K562 (cell line): Measurements from ENCODE around the gene ZDHHC18. TPM values are rescaled to one million over a fixed set of nuclear protein-coding genes. Genes with fewer than 3 reads are reported as not detected.

Experiments
- CREB1 ChIP-seq, 2 experiments: sonication (generic) in 1 of 2; formaldehyde crosslinking in 1 of 2; IDR thresholded peaks; 2 replicates each; pipeline versions ENCODE4 v1.6.1 to v1.8.0; 2012 to 2022; ENCODE audit warnings: inconsistent platforms in 1 of 2, mild to moderate bottlenecking in 1 of 2, missing genetic modification reagents in 1 of 2, moderate library complexity in 1 of 2
- ELF1 ChIP-seq: fragments of 200-800 bp; sonication (Bioruptor generic); IDR thresholded peaks from 2 replicates; pipeline ENCODE4 v1.6.1; 2016; ENCODE audit warnings: missing genetic modification characterization, missing compliant biosample characterization
- ESRRA ChIP-seq: fragments of 450-650 bp; IDR thresholded peaks from 2 replicates; pipeline ENCODE4 v1.6.1; 2014; ENCODE audit warnings: low read depth, mild to moderate bottlenecking, moderate library complexity, borderline replicate concordance
- ETV1 ChIP-seq: fragments of 450-650 bp; conservative IDR thresholded peaks from 2 replicates; pipeline ENCODE4 v1.6.1; 2016; ENCODE audit warnings: missing genetic modification characterization, control low read depth, low read depth, missing compliant biosample characterization
- FOXK2 ChIP-seq, 2 experiments: fragments of 450-650 bp; IDR thresholded peaks in 1 of 2; conservative IDR thresholded peaks in 1 of 2; 2 replicates each; pipeline ENCODE4 v1.6.1; 2016; ENCODE audit warnings: low read depth in 2 of 2, mild to moderate bottlenecking in 1 of 2
- GABPB1 ChIP-seq: sonication (generic); formaldehyde crosslinking; IDR thresholded peaks from 2 replicates; pipeline ENCODE4 v1.8.0; 2022; ENCODE audit warnings: mild to moderate bottlenecking, missing genetic modification reagents
- GATAD2A ChIP-seq: fragments of 450-650 bp; IDR thresholded peaks from 2 replicates; pipeline ENCODE4 v1.6.1; 2017
- GATAD2B ChIP-seq: fragments of 450-650 bp; IDR thresholded peaks from 2 replicates; pipeline ENCODE4 v1.6.1; 2017; ENCODE audit warnings: mild to moderate bottlenecking, borderline replicate concordance
- HMGN3 ChIP-seq: IDR thresholded peaks from 2 replicates; pipeline ENCODE4 v1.6.1; 2011; ENCODE audit warnings: borderline replicate concordance, low read depth, mild to moderate bottlenecking, mixed read lengths, low read length; ENCODE audit not compliant: insufficient read length; ENCODE audit errors: extremely low read depth
- HOXB6 ChIP-seq: fragments of 250-450 bp; sonication (Bioruptor Pico); IDR thresholded peaks from 2 replicates; pipeline ENCODE4 v1.5.1; 2022; ENCODE audit warnings: mild to moderate bottlenecking, borderline replicate concordance
- KLF13 ChIP-seq: fragments of 450-650 bp; IDR thresholded peaks from 2 replicates; pipeline ENCODE4 v1.6.1; 2016; ENCODE audit warnings: missing genetic modification characterization, low read depth, mild to moderate bottlenecking, missing compliant biosample characterization, moderate library complexity, borderline replicate concordance
- RCOR1 ChIP-seq, 2 experiments: IDR thresholded peaks; 2 replicates each; pipeline ENCODE4 v1.6.1; 2012; ENCODE audit warnings: low read depth in 2 of 2, low read length in 2 of 2, borderline replicate concordance in 1 of 2, improper control_type of control experiment in 1 of 2
- RNF2 ChIP-seq: sonication (generic); IDR thresholded peaks from 2 replicates; pipeline ENCODE4 v1.6.1; 2016
- SIN3B ChIP-seq: fragments of 450-650 bp; IDR thresholded peaks from 2 replicates; pipeline ENCODE4 v1.6.1; 2017; ENCODE audit warnings: low read depth, mild to moderate bottlenecking, moderate library complexity
- SMARCB1 ChIP-seq: IDR thresholded peaks from 2 replicates; pipeline ENCODE4 v1.6.1; 2011; ENCODE audit warnings: improper control_type of control experiment, low read depth; ENCODE audit not compliant: insufficient read length
- ZBTB1 ChIP-seq: sonication (generic); formaldehyde crosslinking; IDR thresholded peaks from 2 replicates; pipeline ENCODE4 v1.8.1; 2023; ENCODE audit warnings: missing genetic modification reagents, low read depth, mild to moderate bottlenecking, borderline replicate concordance
- ZFPM2 ChIP-seq: fragments of 250-450 bp; sonication (Bioruptor Pico); IDR thresholded peaks from 2 replicates; pipeline ENCODE4 v1.5.1; 2022; ENCODE audit warnings: mild to moderate bottlenecking
- ZNF165 ChIP-seq: fragments of 250-450 bp; sonication (Bioruptor Pico); IDR thresholded peaks from 2 replicates; pipeline ENCODE4 v1.4.0; 2020; ENCODE audit warnings: borderline replicate concordance
- ZNF175 ChIP-seq: fragments of 200-800 bp; sonication (Bioruptor generic); IDR thresholded peaks from 2 replicates; pipeline ENCODE4 v1.6.1; 2016; ENCODE audit warnings: low read depth, mild to moderate bottlenecking, missing genetic modification characterization, missing compliant biosample characterization
- ZNF232 ChIP-seq: sonication (generic); formaldehyde crosslinking; IDR thresholded peaks from 2 replicates; pipeline ENCODE4 v1.8.0; 2022; ENCODE audit warnings: mild to moderate bottlenecking, missing genetic modification reagents
- polyA plus RNA-seq, 8 experiments: library from polyadenylated mRNA; depleted of rRNA in 4 of 8; stranded (reverse) in 5 of 8; unstranded in 3 of 8; fragments of >200 nt; fragmentation: Nextera tagmentation in 2 of 8; fragmentation: Illumina TruSeq in 1 of 8; extraction: Ambion mirVana in 2 of 8; extraction: Trizol in 1 of 8; gene quantifications; 2 replicates each; pipeline versions ENCODE4 v1.2.1 to v1.2.3, GENCODE V29; 2011 to 2014; ENCODE audit warnings: inconsistent platforms in 1 of 8, missing spikeins in 1 of 8
- total RNA-seq, 7 experiments: library from RNA; depleted of rRNA in 6 of 7; stranded (reverse); fragments of >200 nt in 6 of 7; fragmentation: Illumina TruSeq in 2 of 7; extraction: Trizol in 2 of 7; gene quantifications; 2 replicates each; pipeline versions ENCODE4 v1.2.1 to v1.2.3, GENCODE V29; 2011 to 2021; ENCODE audit warnings: low replicate concordance in 1 of 7
- TF ChIP-seq, protein P1 (sequence below), 2 experiments: IDR thresholded peaks; 2 replicates each; pipeline ENCODE4 v1.6.1; 2012; ENCODE audit warnings: improper control_type of control experiment in 2 of 2, low read depth in 2 of 2, low read length in 2 of 2, borderline replicate concordance in 1 of 2
- TF ChIP-seq, protein P2 (sequence below): sonication (generic); formaldehyde crosslinking; IDR thresholded peaks from 2 replicates; pipeline ENCODE4 v1.8.0; 2023; ENCODE audit warnings: mild to moderate bottlenecking, missing genetic modification reagents

The ZDHHC18 gene
- total and polyA plus RNA-seq, 9 of the 15 experiments (the other 6 are each of a cell fraction or from before 2014, with no cell fraction given), result 0.42 to 35.6 (median 15.8) TPM

DNA sequence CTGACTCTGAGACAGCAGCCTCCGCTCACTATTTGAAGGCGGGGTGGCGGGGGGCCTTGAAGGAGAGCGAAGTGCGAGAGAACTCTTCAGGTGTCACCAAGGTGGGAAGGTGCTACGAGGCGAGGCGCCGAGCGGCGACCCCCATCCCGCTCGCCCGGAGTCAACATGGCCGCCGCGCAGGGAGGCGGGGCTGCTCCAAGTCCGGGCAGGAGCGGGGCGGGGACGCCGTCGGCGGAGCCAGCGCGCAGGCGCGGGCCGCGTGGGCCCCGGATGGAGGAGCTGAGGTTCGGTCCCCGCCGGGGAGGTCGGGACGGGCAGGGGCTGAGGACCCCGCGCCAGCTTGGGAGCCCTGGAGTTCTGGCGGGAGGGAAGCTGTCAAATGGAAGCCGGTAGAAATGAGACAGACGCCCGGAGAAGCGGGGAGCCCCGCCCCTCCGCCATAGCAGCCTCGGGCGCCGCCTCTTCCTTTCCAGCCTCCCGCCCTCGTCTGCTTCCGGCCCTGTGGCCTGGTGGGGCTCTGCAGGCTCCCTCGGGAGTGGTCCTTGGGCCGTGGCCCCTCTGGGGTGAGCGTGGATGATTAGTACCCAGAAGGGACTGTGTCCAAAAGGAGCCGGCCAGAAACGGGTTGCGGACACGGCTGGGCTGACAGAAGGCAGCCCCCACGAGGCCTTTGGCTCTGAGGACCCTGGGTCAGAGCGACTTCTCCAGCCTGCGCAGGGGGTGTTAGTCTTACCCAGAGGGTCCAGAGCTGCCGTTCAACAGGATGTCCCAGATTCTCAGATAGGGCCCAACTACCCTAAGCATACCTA is 38.6 kb upstream of the ZDHHC18 start, which contains the start of gene PIGV (continued):
- TF ChIP-seq RNF2, result peak; percentile 52; the same call in 1 of the 2 replicates
- TF ChIP-seq SMARCB1, result no peak
- TF ChIP-seq KLF13 (tag), result peak; percentile 89; the same call in 1 of the 2 replicates
- TF ChIP-seq CREB1 (IDR thresholded peaks at IDR 0.05), result peak; percentile 48; the same call in 1 of the 2 replicates
- peak; percentile 64 for TF ChIP-seq CREB1 (CRISPR knock-in tag; IDR thresholded peaks at IDR 0.05)
- TF ChIP-seq, protein P1, sequence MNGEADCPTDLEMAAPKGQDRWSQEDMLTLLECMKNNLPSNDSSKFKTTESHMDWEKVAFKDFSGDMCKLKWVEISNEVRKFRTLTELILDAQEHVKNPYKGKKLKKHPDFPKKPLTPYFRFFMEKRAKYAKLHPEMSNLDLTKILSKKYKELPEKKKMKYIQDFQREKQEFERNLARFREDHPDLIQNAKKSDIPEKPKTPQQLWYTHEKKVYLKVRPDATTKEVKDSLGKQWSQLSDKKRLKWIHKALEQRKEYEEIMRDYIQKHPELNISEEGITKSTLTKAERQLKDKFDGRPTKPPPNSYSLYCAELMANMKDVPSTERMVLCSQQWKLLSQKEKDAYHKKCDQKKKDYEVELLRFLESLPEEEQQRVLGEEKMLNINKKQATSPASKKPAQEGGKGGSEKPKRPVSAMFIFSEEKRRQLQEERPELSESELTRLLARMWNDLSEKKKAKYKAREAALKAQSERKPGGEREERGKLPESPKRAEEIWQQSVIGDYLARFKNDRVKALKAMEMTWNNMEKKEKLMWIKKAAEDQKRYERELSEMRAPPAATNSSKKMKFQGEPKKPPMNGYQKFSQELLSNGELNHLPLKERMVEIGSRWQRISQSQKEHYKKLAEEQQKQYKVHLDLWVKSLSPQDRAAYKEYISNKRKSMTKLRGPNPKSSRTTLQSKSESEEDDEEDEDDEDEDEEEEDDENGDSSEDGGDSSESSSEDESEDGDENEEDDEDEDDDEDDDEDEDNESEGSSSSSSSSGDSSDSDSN (IDR thresholded peaks at IDR 0.05; ENCODE audit: borderline replicate concordance in 1 of 2, low read depth in 2 of 2, low read length in 2 of 2), result 0 out of 4 replicates have a peak, but pooled peaks of 1 of the 2 experiments have one; percentile 31
- 0 out of 2 replicates have a peak, but pooled peaks have one; percentile 53 for TF ChIP-seq ESRRA
- TF ChIP-seq ZNF175 (CRISPR knock-in tag), result peak; percentile 69
- TF ChIP-seq ZBTB1 (CRISPR knock-in tag), result peak; percentile 64; the same call in 1 of the 2 replicates
- peak; percentile 61 for TF ChIP-seq SIN3B
- TF ChIP-seq ZNF165 (CRISPR knock-in tag), result no peak
- 0 out of 2 replicates have a peak, but pooled peaks have one; percentile 10 for TF ChIP-seq GATAD2A
- 0 out of 4 replicates have a peak, but pooled peaks of 1 of the 2 experiments have one; percentile 4 for TF ChIP-seq RCOR1 (IDR thresholded peaks at IDR 0.05; ENCODE audit: borderline replicate concordance in 1 of 2, low read depth in 2 of 2, low read length in 2 of 2)
- peak; percentile 26; the same call in 1 of the 2 replicates for TF ChIP-seq ZNF232 (CRISPR knock-in tag)
- no peak for TF ChIP-seq HOXB6 (CRISPR knock-in tag)
- peak; percentile 95; the same call in 1 of the 2 replicates for TF ChIP-seq GATAD2B
- TF ChIP-seq, protein P2, sequence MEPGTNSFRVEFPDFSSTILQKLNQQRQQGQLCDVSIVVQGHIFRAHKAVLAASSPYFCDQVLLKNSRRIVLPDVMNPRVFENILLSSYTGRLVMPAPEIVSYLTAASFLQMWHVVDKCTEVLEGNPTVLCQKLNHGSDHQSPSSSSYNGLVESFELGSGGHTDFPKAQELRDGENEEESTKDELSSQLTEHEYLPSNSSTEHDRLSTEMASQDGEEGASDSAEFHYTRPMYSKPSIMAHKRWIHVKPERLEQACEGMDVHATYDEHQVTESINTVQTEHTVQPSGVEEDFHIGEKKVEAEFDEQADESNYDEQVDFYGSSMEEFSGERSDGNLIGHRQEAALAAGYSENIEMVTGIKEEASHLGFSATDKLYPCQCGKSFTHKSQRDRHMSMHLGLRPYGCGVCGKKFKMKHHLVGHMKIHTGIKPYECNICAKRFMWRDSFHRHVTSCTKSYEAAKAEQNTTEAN, result peak; percentile 3; the same call in 1 of the 2 replicates
- peak; percentile 77 for TF ChIP-seq GABPB1 (CRISPR knock-in tag)
- TF ChIP-seq ZFPM2 (CRISPR knock-in tag), result peak; percentile 66; the same call in 1 of the 2 replicates
- peak in 1 of 2 experiments; percentile 59; a peak in 1 of 4 replicates for TF ChIP-seq FOXK2 (conservative IDR thresholded peaks at IDR 0.05 in 1 of 2, IDR thresholded peaks at IDR 0.05 in 1 of 2; ENCODE audit: low read depth in 2 of 2)
- peak; percentile 94 for TF ChIP-seq ETV1 (tag)
- peak; percentile 75 for TF ChIP-seq ELF1 (tag)
- peak; percentile 81 for TF ChIP-seq HMGN3
